ENCODE data around the gene TRMT44. TPM values are rescaled to one million over a fixed set of nuclear protein-coding genes. Genes with fewer than 3 reads are reported as not detected.

The TRMT44 gene
- total RNA-seq, 1 experiment from 2014 or later: 15.3 TPM

DNA sequence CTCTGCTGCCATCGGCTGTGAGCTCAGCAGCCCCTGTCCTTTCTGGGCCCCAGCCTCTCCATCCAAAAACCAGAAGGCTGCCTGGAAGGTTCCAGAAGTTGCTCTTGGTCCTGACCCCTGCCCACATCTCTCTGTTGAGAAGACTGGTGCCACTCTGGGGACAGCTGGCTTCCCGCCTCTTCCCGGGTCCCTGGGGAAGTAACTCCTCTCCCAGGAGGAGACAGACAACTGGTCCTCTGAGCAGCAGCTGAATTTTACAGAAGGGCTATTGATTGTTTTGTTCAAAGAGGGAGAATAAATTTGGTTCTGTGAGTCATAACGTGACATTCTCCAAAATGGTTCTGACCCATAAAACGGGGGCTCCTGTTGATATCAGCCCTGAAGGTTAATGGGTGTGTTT, 61.2 kb downstream of the TRMT44 start:
- ChIA-PET CTCF (no interaction called here), POLR2A (ENCODE audit: unreplicated experiment) (no interaction called here)
- H3K9me2 ChIP-seq (replicated peaks; ENCODE audit: low read length): no peaks in the 10 kb centered on the region
- no peak overlapping the region for H3K9ac ChIP-seq (ENCODE audit: low read length)
- no TSS peak for BruUV-seq (replicated peaks)
- H3K27me3 ChIP-seq (ENCODE audit: low read length): no peaks in the 10 kb centered on the region
- ATAC-seq (no peak), DNase-seq (no peak)
- H3K4me1 ChIP-seq (ENCODE audit: insufficient read depth, low read length): no peaks in the 10 kb centered on the region
- no peak overlapping the region for H3K4me3 ChIP-seq (ENCODE audit: low read length)
- TF ChIP-seq EZH2phosphoT487 (IDR thresholded peaks at IDR 0.05; ENCODE audit: borderline replicate concordance, low read length): no peak
- TF ChIP-seq, protein P1, sequence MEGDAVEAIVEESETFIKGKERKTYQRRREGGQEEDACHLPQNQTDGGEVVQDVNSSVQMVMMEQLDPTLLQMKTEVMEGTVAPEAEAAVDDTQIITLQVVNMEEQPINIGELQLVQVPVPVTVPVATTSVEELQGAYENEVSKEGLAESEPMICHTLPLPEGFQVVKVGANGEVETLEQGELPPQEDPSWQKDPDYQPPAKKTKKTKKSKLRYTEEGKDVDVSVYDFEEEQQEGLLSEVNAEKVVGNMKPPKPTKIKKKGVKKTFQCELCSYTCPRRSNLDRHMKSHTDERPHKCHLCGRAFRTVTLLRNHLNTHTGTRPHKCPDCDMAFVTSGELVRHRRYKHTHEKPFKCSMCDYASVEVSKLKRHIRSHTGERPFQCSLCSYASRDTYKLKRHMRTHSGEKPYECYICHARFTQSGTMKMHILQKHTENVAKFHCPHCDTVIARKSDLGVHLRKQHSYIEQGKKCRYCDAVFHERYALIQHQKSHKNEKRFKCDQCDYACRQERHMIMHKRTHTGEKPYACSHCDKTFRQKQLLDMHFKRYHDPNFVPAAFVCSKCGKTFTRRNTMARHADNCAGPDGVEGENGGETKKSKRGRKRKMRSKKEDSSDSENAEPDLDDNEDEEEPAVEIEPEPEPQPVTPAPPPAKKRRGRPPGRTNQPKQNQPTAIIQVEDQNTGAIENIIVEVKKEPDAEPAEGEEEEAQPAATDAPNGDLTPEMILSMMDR (conservative IDR thresholded peaks at IDR 0.05; ENCODE audit: low read depth, low read length): no peak
- no peak for TF ChIP-seq EZH2 (IDR thresholded peaks at IDR 0.05; ENCODE audit: low read length, unreplicated experiment)
- H2AFZ ChIP-seq (ENCODE audit: low read length): no peak overlapping the region
- no peaks in the 10 kb centered on the region for H3K36me3 ChIP-seq (ENCODE audit: low read depth, low read length)
- H3K4me2 ChIP-seq (ENCODE audit: low read length): no peak overlapping the region
- no peak overlapping the region for H3K27ac ChIP-seq (ENCODE audit: low read length)
- H4K20me1 ChIP-seq (ENCODE audit: low read length): no peaks in the 10 kb centered on the region
- intact Hi-C loops (cut with micrococcal nuclease): no loop called here
- H3K79me2 ChIP-seq (ENCODE audit: low read length): no peaks in the 10 kb centered on the region
- no peaks in the 10 kb centered on the region for H3F3A ChIP-seq (ENCODE audit: low read length, unreplicated experiment)
- no peaks in the 10 kb centered on the region for H3K9me3 ChIP-seq (ENCODE audit: low read length)

DNA sequence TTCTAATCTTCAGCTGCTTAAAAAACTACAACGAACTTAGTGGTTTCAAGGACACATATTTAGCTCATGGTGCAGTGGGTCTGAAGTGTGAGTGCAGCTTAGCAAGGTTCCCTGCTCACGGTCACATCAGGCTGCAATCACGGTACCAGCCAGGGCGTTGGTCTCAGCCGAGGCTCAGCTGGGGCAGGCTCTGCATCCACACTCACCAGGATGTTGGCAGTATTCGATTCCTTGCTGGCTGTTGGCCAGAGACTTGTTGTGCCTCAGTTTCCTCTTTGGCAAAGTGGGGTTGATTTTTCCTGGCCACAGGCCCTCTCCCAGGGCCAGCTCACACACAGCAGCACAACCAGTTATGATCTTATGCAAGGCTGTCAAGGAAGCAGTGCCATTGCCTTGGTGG, 61.8 kb downstream of the TRMT44 start:
- BruUV-seq (replicated peaks): no TSS peak
- Histone ChIP-seq H3F3A (ENCODE audit: low read length, unreplicated experiment) (no peaks in the 10 kb centered on the region), H3K27me3 (ENCODE audit: low read length) (no peaks in the 10 kb centered on the region), H3K36me3 (ENCODE audit: low read depth, low read length) (no peaks in the 10 kb centered on the region), H3K4me3 (ENCODE audit: low read length) (no peak overlapping the region), H3K4me2 (ENCODE audit: low read length) (no peak overlapping the region), H4K20me1 (ENCODE audit: low read length) (no peaks in the 10 kb centered on the region), H3K4me1 (ENCODE audit: insufficient read depth, low read length) (no peaks in the 10 kb centered on the region), H3K9ac (ENCODE audit: low read length) (no peak overlapping the region), H3K79me2 (ENCODE audit: low read length) (no peaks in the 10 kb centered on the region), H3K9me2 (replicated peaks; ENCODE audit: low read length) (no peaks in the 10 kb centered on the region), H3K9me3 (ENCODE audit: low read length) (no peaks in the 10 kb centered on the region), H3K27ac (ENCODE audit: low read length) (no peak overlapping the region), H2AFZ (ENCODE audit: low read length) (no peak overlapping the region)
- intact Hi-C loops (cut with micrococcal nuclease): no loop called here
- no peak for ATAC-seq
- no peak for TF ChIP-seq EZH2phosphoT487 (IDR thresholded peaks at IDR 0.05; ENCODE audit: borderline replicate concordance, low read length)
- TF ChIP-seq, protein P1 (conservative IDR thresholded peaks at IDR 0.05; ENCODE audit: low read depth, low read length): no peak
- TF ChIP-seq EZH2 (IDR thresholded peaks at IDR 0.05; ENCODE audit: low read length, unreplicated experiment): no peak
- no peak for DNase-seq
- ChIA-PET CTCF (no interaction called here), POLR2A (ENCODE audit: unreplicated experiment) (no interaction called here)

DNA sequence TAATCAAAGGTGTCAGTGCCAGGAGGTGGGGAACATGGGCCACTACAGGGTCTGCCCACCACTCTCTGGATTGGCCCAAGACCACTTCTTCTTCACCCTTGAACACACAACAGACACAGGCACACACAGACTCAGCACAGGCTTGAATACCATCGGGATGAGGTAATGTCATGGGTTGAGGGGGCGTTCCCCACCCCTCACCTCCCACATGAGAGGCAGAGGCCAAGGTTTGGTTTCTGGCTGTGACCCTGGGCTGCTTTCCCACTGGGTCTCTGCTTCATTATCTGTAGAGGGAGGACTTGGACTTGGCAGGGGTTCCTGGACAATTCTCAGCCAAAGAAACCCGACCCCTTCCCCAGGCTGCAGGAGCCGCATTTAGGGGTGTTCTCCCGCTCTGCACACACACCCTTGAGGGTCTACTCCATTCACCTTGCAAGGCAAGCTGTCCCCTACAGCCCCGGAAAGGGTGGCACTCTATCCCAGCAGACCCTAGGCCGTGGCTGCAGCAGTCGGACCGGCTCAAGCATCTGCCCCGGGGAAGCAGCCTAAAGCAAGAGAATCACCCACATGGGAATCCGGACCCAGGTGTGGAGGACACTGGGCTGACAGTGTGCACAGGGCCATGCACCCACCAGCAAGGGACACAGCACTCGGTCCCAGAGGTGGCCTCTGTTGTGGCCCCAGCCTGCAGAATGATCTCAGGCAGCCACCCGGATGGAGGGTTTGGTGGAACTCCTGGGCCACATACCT, 62.4 kb downstream of the TRMT44 start:
- Histone ChIP-seq H3K27me3 (ENCODE audit: low read length) (no peaks in the 10 kb centered on the region), H3K36me3 (ENCODE audit: low read depth, low read length) (no peaks in the 10 kb centered on the region), H2AFZ (ENCODE audit: low read length) (no peak overlapping the region), H3K79me2 (ENCODE audit: low read length) (no peaks in the 10 kb centered on the region), H4K20me1 (ENCODE audit: low read length) (no peaks in the 10 kb centered on the region), H3K4me3 (ENCODE audit: low read length) (no peak overlapping the region), H3F3A (ENCODE audit: low read length, unreplicated experiment) (no peaks in the 10 kb centered on the region), H3K9ac (ENCODE audit: low read length) (no peak overlapping the region), H3K4me1 (ENCODE audit: insufficient read depth, low read length) (no peaks in the 10 kb centered on the region), H3K27ac (ENCODE audit: low read length) (no peak overlapping the region), H3K9me2 (replicated peaks; ENCODE audit: low read length) (no peaks in the 10 kb centered on the region), H3K9me3 (ENCODE audit: low read length) (no peaks in the 10 kb centered on the region), H3K4me2 (ENCODE audit: low read length) (no peak overlapping the region)
- no peak for ATAC-seq
- BruUV-seq (replicated peaks): no TSS peak
- TF ChIP-seq EZH2phosphoT487 (IDR thresholded peaks at IDR 0.05; ENCODE audit: borderline replicate concordance, low read length): no peak
- no peak for TF ChIP-seq EZH2 (IDR thresholded peaks at IDR 0.05; ENCODE audit: low read length, unreplicated experiment)
- TF ChIP-seq, protein P1 (conservative IDR thresholded peaks at IDR 0.05; ENCODE audit: low read depth, low read length): no peak
- intact Hi-C loops (cut with micrococcal nuclease): no loop called here
- ChIA-PET POLR2A (ENCODE audit: unreplicated experiment) (no interaction called here), CTCF (no interaction called here)
- DNase-seq: no peak

Measured in PC-3 (cell line).